NCI-H128 (cell line): ENCODE results near the gene ROBO1.

Source experiments
- DNase-seq: peaks from one replicate; lab custom pipeline; 2025; ENCODE audit not compliant: unreplicated experiment; lab: John Stamatoyannopoulos, UW

The ROBO1 gene

GRCh38 chr3:78992830-78993229 lies 775.0 kb downstream of the ROBO1 start:
- no peak for DNase-seq

GRCh38 chr3:78992400-78992799 lies 775.4 kb downstream of the ROBO1 start:
- DNase-seq: no peak

GRCh38 chr3:78991656-78992055 lies 776.1 kb downstream of the ROBO1 start:
- no peak for DNase-seq

- DNase-seq: no peak
These were observed 777.6 kb downstream of the ROBO1 start for GRCh38 chr3:78990156-78990555.

GRCh38 chr3:78988324-78988723 lies 779.5 kb downstream of the ROBO1 start:
- DNase-seq: no peak

- DNase-seq: no peak
These were observed 781.2 kb downstream of the ROBO1 start for GRCh38 chr3:78986416-78987101.

- no peak for DNase-seq
These were observed 781.8 kb downstream of the ROBO1 start for GRCh38 chr3:78985981-78986380.

GRCh38 chr3:78979028-78979427 lies 788.8 kb downstream of the ROBO1 start:
- DNase-seq: no peak

GRCh38 chr3:78978037-78978436 lies 789.8 kb downstream of the ROBO1 start:
- no peak for DNase-seq

- DNase-seq: no peak
These were observed 790.7 kb downstream of the ROBO1 start for GRCh38 chr3:78977073-78977472.

- no peak for DNase-seq
These were observed 791.6 kb downstream of the ROBO1 start for GRCh38 chr3:78976200-78976599.

- DNase-seq: no peak
These were observed 793.5 kb downstream of the ROBO1 start for GRCh38 chr3:78974181-78974790.

GRCh38 chr3:78972617-78973301 lies 795.0 kb downstream of the ROBO1 start:
- DNase-seq: no peak

GRCh38 chr3:78970656-78971055 lies 797.1 kb downstream of the ROBO1 start:
- DNase-seq: no peak

GRCh38 chr3:78969483-78969882 lies 798.3 kb downstream of the ROBO1 start:
- no peak for DNase-seq

- DNase-seq: no peak
These were observed 800.7 kb downstream of the ROBO1 start for GRCh38 chr3:78967061-78967460.

GRCh38 chr3:78963771-78964170 lies 804.0 kb downstream of the ROBO1 start:
- DNase-seq: no peak

GRCh38 chr3:78957456-78957855 lies 810.3 kb downstream of the ROBO1 start:
- DNase-seq: no peak

- no peak for DNase-seq
These were observed 816.4 kb downstream of the ROBO1 start for GRCh38 chr3:78951342-78951945.

GRCh38 chr3:78941587-78941986 lies 826.2 kb downstream of the ROBO1 start:
- no peak for DNase-seq

- no peak for DNase-seq
These were observed 827.2 kb downstream of the ROBO1 start for GRCh38 chr3:78940626-78941025.

- no peak for DNase-seq
These were observed 827.7 kb downstream of the ROBO1 start for GRCh38 chr3:78940128-78940527.
